Tibial nerve (tissue), 4 donors: Measurements from ENCODE around the gene MOB1B. TPM values are rescaled to one million over a fixed set of nuclear protein-coding genes. Genes with fewer than 3 reads are reported as not detected.

ENCODE experiments used
- DNase-seq, 2 donors: peaks; one replicate each; pipeline ENCODE4 v3.0.0-alpha.2; 2019; ENCODE audit warnings: low spot score in 2 of 2
- H3K27ac ChIP-seq, 4 donors: fragments of 200-600 bp; sonication (generic) in 3 of 4; one replicate each; pipeline ENCODE4 v1.5.1; 2017 to 2019; ENCODE audit warnings: mild to moderate bottlenecking in 1 of 4
- H3K27me3 ChIP-seq, 2 donors: fragments of 200-600 bp; sonication (generic) in 1 of 2; one replicate each; pipeline versions ENCODE4 v1.5.1 to v1.6.0; 2017 to 2019
- H3K36me3 ChIP-seq, 3 donors: fragments of 200-600 bp; sonication (generic); one replicate each; pipeline ENCODE4 v1.5.1; 2018 to 2019
- H3K4me1 ChIP-seq, 4 donors: fragments of 200-600 bp; sonication (generic) in 3 of 4; one replicate each; pipeline ENCODE4 v1.5.1; 2017 to 2019
- H3K4me3 ChIP-seq, 4 donors: fragments of 200-600 bp; sonication (generic) in 3 of 4; one replicate each; pipeline ENCODE4 v1.5.1; 2017 to 2019; ENCODE audit warnings: mild to moderate bottlenecking in 1 of 4, moderate library complexity in 1 of 4
- H3K9me3 ChIP-seq, 4 donors: fragments of 200-600 bp; sonication (generic) in 3 of 4; one replicate each; pipeline ENCODE4 v1.5.1; 2017 to 2019
- EP300 ChIP-seq, 2 donors: sonication (generic); formaldehyde crosslinking; IDR thresholded peaks; one replicate each; pipeline ENCODE4 v1.6.1; 2017; ENCODE audit warnings: antibody characterized with exemption in 2 of 2, mild to moderate bottlenecking in 1 of 2
- POLR2A ChIP-seq, 2 donors: fragments of 450-650 bp; IDR thresholded peaks; one replicate each; pipeline ENCODE4 v1.6.1; 2017; ENCODE audit warnings: antibody characterized with exemption in 2 of 2, mild to moderate bottlenecking in 2 of 2, moderate library complexity in 2 of 2
- WGBS, 2 donors: methylation state at CpG; one replicate each; pipeline ENCODE4 v1.1.5; 2018; 5-methylcytosine and 5-hydroxymethylcytosine counted together
- total RNA-seq, 4 donors: library from RNA; depleted of rRNA; stranded (reverse); fragments of >200 nt; gene quantifications; one replicate each; pipeline ENCODE4 v1.1.0, GENCODE V29; 2016
- TF ChIP-seq, protein P1 (sequence below), 5 experiments: fragments of 200-600 bp in 3 of 5; fragments of 450-650 bp in 2 of 5; sonication (generic) in 3 of 5; IDR thresholded peaks; one replicate each; pipeline ENCODE4 v1.5.1; 2016 to 2019; ENCODE audit warnings: antibody characterized with exemption in 5 of 5, mild to moderate bottlenecking in 3 of 5, moderate library complexity in 2 of 5

The MOB1B gene
- total RNA-seq: 10 to 100 TPM; 12.7 to 23.8 (median 18.2) TPM

DNA sequence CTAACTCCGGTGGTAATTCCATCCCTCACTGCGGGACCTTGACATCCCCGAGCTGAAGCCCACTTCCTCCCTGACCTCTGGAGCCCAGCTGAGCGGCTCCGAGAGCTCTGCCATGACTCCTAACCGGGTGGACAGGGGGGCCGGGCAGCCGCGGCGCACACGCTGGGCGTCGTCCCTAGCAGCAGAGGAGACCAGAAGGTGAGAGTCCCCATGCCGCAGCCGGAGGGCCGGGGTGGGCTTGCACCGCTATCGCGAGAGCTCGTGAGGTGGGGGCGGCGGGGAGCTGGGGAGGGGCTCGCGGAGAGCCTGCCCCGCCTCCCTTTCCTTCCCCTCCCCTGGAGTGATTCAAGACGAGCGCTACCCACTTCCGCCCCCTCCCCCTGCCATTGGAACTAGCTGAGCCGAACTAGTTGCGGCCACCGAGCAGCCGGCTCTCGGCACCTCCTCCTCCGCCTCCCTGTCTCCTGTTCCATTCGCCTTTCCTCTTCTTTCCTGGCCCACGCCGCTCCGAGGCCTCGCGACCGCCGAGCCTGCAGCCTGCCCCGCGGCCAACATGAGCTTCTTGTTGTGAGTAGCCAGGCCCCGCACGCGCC is at the start of gene MOB1B:
Gene MOB1B (plus strand): TSS at position 386 of the 593 bp plus-strand sequence. CDS start 168 bp downstream, at position 554.
- Histone ChIP-seq H3K27me3 (no peaks in the 10 kb centered on the region), H3K36me3 (peaks cover 0 to 16% (median 0%) of the 10 kb centered on the region in 3 donors), H3K4me3 (peak within 1 kb of the TSS; percentile 69 to 97 (median 82)), H3K9me3 (no peaks in the 10 kb centered on the region), H3K27ac (peak within 1 kb of the TSS; percentile 74 to 93 (median 90)), H3K4me1 (peaks cover 0 to 22% (median 2%) of the 10 kb centered on the region in 4 donors)
- DNase-seq: peak; percentile 71 to 84
- 0 to 1% methylated on average over 20 to 39 of the region's 47 CpGs for WGBS, 2 donors
- peak in 1 of 2 donors; percentile 81 for TF ChIP-seq EP300 (IDR thresholded peaks at IDR 0.05)
- TF ChIP-seq, protein P1, sequence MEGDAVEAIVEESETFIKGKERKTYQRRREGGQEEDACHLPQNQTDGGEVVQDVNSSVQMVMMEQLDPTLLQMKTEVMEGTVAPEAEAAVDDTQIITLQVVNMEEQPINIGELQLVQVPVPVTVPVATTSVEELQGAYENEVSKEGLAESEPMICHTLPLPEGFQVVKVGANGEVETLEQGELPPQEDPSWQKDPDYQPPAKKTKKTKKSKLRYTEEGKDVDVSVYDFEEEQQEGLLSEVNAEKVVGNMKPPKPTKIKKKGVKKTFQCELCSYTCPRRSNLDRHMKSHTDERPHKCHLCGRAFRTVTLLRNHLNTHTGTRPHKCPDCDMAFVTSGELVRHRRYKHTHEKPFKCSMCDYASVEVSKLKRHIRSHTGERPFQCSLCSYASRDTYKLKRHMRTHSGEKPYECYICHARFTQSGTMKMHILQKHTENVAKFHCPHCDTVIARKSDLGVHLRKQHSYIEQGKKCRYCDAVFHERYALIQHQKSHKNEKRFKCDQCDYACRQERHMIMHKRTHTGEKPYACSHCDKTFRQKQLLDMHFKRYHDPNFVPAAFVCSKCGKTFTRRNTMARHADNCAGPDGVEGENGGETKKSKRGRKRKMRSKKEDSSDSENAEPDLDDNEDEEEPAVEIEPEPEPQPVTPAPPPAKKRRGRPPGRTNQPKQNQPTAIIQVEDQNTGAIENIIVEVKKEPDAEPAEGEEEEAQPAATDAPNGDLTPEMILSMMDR (IDR thresholded peaks at IDR 0.05): peak; percentile 41 to 64 (median 43)
- peak in 1 of 2 donors; percentile 70 for TF ChIP-seq POLR2A (IDR thresholded peaks at IDR 0.05)

DNA sequence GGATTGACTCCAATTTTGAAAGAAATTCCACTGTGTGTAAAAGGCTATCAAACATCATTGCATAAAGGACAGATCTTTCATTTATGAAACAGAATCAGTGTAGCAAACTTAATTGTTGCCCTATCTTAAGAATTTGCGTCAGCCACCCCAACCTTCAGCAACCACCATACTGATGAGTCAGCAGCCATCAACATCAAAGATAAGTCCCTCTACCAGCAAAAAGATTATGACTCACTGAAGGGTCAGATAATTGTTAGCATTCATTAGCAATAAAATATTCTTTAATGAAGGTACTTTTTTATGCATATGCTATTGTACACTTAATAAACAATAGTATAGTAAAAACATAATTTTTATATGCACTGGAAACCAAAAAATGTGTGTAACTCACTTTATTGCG is 46.7 kb upstream of the MOB1B start:
- no peaks in the 10 kb centered on the region for H3K4me1 ChIP-seq
- no peaks in the 10 kb centered on the region for H3K9me3 ChIP-seq
- no peaks in the 10 kb centered on the region for H3K36me3 ChIP-seq
- H3K27ac ChIP-seq: no peak overlapping the region
- TF ChIP-seq EP300 (IDR thresholded peaks at IDR 0.05): no peak
- TF ChIP-seq, protein P1 (IDR thresholded peaks at IDR 0.05): no peak
- H3K4me3 ChIP-seq: no peak overlapping the region
- DNase-seq: no peak
- 94 to 100% methylated on average over 2 of the region's 2 CpGs for WGBS, 2 donors
- no peaks in the 10 kb centered on the region for H3K27me3 ChIP-seq

DNA sequence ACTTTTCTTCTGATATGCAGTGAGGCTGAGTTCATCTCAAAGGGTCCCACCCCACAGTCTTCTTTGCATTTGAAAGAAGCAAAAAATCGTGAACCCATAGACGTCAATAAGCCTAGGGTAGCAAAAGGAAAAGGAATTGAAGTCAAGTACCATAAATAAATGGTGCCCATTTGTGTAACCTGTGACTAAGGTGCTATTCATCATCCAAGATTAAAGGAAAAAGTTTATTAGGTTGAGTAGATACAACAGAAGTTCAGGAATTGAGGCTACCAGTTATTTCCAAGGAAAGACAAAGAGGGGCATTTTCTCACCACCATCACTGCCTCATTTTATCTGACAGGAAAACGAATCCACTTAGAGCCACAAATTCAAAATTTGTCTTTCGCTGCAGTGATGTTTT is 43.7 kb upstream of the MOB1B start:
- no peaks in the 10 kb centered on the region for H3K27me3 ChIP-seq
- no peak overlapping the region for H3K4me3 ChIP-seq
- no peaks in the 10 kb centered on the region for H3K4me1 ChIP-seq
- 69 to 75% methylated on average over 4 of the region's 4 CpGs for WGBS, 2 donors
- H3K27ac ChIP-seq: no peak overlapping the region
- DNase-seq: no peak
- H3K9me3 ChIP-seq: no peaks in the 10 kb centered on the region
- no peaks in the 10 kb centered on the region for H3K36me3 ChIP-seq
- TF ChIP-seq POLR2A (IDR thresholded peaks at IDR 0.05) (no peak), EP300 (IDR thresholded peaks at IDR 0.05) (no peak)
- TF ChIP-seq, protein P1 (IDR thresholded peaks at IDR 0.05): no peak

DNA sequence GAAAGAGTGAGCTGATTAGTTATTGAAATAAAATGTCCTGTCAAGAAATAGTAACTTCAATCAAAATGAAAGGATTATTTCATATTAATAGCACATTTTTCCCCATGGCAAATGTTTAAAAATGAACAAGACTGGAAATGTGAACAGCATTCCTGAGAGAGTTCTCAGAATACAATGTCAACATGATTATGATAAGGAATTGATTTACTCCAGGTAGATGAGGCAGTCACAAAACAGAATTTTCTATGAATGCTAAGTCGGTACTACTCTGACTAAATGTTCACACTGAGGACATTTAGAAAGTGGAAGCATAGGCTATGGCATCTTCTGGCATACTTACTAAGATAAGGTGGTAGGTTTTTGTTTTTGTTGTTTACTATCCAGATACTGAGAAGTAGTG is 43.1 kb upstream of the MOB1B start:
- Histone ChIP-seq H3K4me1 (no peaks in the 10 kb centered on the region), H3K9me3 (no peaks in the 10 kb centered on the region), H3K4me3 (no peak overlapping the region), H3K36me3 (no peaks in the 10 kb centered on the region), H3K27ac (no peak overlapping the region), H3K27me3 (no peaks in the 10 kb centered on the region)
- WGBS, 2 donors: 96 to 97% methylated on average over 1 of the region's 1 CpG
- no peak for TF ChIP-seq POLR2A (IDR thresholded peaks at IDR 0.05)
- TF ChIP-seq, protein P1 (IDR thresholded peaks at IDR 0.05): no peak
- no peak for DNase-seq

DNA sequence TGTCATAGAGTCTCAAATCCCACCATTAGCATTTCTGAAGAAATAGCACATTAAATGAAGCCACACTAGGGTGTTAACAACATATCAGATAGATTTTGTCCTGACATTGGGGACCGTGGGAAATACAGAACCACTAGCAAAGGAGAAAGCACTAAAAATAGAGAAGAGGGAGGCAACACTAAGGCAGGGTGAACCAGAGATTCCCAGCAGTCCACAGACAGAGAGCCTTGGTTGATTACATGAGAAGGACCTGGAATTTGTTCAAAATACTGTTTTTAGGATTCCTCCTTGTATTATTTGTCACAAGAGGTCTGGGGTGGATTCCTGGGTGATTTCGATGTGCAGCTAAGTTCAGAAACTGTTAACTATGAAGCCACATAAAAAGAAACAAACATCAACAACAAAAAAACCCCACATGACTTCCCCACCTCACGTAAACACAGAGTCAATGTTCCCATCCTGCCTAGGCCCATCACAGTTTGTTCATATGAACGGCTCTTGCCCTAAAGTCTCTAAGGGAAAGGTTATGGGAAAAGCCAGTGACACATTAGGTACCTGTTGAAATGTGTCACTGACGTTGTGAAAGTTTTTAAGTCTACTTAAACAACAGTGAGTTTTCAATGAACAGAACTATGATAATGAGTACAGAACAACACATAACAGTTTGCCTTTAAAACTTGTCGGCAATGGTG is 38.9 kb upstream of the MOB1B start:
- no peak for TF ChIP-seq POLR2A (IDR thresholded peaks at IDR 0.05)
- TF ChIP-seq, protein P1 (IDR thresholded peaks at IDR 0.05): no peak
- TF ChIP-seq EP300 (IDR thresholded peaks at IDR 0.05): no peak
- no peak for DNase-seq
- no peaks in the 10 kb centered on the region for H3K36me3 ChIP-seq
- no peaks in the 10 kb centered on the region for H3K9me3 ChIP-seq
- H3K27me3 ChIP-seq: no peaks in the 10 kb centered on the region
- 65 to 70% methylated on average over 6 of the region's 6 CpGs for WGBS, 2 donors
- H3K27ac ChIP-seq: no peak overlapping the region
- no peaks in the 10 kb centered on the region for H3K4me1 ChIP-seq
- no peak overlapping the region for H3K4me3 ChIP-seq
